HG02885 (cell line): ENCODE measurements around the gene TNS3.

Source experiments
- ATAC-seq: cut with Tn5 transposase; IDR thresholded peaks from one replicate; pipeline ENCODE4 v1.9.1; 2021; ENCODE audit warnings: mild to moderate bottlenecking; ENCODE audit not compliant: unreplicated experiment, poor library complexity

TNS3 gene

DNA sequence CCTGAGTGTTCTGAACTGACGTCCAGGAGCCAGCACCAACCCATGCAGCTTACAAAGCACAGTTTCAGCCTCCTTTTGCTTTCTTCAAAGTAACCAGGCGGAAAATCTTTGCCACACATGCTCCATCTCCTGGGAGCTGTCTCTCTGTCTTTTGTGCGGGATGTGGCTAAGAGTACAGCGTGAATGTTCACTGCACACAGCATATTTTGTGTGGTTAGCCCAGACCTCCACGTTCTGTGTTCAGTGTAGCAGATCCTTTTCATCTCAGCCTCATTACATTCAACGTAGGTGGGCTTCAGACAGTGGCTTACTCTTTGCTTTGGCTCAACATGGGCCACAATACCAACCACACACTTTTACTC is 200.8 kb downstream of the TNS3 start:
- no peak for ATAC-seq

DNA sequence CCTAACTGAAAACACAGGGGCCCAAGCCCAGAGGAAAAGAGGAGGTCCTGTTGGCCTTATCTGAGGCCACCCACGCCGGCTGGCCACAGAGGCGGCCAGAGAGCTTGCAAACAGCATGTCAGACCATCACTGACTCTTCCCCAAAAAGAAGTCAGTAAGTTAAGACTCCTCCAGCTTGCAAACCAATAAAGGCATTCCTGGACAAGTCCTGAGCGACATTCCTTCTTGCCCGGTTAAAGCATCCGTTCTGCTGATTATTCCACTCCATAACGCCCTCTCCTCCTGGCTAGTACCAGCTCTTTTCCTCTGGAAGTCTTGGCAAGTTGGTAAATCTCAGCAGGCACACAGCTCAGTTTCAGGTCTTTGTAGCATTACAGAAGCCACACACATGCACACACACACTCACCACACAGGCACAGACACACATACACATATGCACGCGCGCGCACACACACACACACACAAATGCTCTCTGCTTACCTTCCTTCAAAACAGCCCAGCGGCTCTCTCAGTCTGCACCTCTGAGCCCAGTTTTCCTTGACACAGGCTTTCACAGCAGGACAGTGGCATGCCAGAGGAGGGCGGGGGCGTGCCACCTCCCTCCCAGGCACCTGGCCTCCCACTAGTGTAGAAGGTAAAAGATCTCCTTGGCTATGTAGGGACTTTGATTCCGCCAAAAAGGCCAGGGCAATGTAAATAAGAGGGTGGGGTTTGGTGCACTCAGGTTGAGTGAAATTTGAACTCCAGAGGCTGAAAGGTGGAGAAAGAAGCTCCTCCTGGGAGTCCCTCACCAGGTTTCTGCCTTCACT is 201.4 kb downstream of the TNS3 start:
- no peak for ATAC-seq

DNA sequence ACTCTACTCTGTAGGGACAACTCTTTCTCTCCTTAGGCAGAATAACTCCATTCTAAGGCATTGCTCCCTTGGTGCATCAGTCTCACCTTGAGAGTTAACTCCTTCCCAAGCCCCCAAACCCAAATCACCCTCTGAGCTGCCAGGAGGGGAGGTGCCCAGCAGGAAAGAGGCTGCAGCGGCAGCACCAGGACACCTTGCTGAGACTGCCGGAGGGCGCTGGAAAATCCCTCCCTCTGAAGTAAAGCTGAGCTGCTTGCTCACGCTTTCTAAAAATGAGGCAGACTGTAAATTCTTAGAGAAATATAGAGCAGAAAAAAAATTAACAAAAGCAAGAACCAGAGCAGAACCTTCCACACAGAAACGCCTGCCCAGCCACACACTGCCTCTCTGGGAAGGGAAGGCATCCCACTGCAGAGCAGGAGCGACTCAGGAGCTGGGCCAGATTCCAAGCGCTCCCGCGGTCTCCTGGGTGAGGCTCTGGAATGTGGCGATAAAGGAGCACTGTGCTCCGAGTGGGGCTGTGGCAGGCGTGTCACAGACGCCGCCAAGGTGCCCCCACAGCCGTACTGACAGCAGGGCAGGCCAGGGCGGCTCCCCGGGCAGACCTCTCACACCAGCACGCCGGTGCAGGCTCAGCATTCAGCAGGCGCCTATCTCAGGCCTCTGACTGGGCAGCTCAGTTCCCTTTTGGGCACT is 202.1 kb downstream of the TNS3 start:
- ATAC-seq = no peak

DNA sequence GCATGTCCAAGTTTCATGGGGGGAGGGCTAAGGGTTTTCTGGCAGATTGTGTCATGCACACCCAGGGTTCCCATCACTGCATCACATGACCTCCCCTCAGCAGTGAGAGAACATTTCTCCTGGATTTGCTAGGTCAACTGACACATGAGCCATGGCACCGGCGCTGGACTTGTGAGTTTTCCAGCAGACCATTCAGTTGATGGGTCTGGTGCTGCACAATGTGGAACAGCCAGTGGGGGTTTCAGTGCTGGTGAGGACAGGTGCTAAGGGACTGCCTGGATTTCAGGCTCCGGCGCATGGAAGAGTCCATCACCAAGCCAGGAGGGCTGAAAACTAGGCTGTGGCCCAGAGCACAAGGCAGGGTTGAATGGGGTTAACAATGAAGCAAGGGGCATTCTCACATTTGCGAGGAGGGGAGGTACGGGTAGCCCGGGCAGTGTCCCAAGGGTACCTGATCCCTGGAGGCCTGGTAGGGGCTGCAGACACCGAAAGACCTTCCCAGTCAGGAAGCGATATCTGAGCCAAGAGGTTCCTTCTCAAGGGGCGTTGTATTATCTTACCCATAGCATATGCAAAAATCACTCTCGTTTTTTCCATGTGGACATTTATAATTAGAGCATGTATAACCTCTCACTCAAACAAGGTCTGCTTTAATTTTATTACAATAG is 203.0 kb downstream of the TNS3 start:
- ATAC-seq = no peak

DNA sequence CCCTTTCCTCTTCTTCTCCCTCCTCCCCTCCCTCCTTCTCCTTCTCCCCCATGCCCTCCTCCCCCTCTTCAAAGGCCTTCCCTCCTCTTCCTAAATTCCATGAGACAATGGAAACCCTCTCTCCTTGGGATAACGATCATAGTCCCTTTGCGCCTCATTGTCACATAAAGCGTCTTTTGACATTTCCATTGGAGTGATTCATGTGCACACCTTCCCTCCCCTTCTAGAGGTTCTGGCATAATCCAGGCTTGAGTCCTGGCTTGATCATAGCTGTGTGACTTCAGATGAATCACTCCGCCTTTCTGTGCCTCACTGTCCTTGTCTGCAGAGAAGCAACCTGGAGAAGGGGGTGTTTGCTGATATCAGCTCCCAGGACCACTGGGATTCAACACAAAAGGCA is 204.2 kb downstream of the TNS3 start:
- no peak for ATAC-seq

DNA sequence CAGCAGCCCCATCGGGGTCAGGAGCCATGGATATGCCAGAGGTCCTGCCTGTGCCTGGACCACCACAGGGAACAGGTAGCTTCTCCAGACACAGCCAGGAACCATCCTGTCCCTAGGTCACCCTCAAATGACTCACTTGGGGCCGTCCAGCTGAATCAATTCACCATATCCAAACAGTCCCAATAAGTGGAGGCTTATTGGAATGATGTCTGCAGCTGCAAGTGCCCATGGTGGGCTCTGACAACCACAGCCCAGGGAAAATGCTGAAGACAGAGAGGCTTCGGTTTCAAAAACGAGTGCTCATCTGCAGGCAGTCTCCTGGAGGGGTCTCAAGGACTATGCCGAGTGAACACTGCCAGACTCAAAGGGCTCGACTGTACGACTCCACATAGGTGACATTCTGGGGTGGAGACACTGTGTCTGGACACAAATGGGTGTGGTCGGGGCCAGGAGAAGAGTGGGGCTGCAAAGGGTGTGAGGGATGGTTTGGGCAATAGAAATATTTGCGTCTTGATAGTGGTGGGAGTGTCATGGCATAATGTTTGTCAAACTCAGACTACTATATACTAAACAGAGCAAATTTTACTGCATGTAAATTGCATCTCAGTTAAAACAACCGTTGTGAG is 204.8 kb downstream of the TNS3 start:
- no peak for ATAC-seq

DNA sequence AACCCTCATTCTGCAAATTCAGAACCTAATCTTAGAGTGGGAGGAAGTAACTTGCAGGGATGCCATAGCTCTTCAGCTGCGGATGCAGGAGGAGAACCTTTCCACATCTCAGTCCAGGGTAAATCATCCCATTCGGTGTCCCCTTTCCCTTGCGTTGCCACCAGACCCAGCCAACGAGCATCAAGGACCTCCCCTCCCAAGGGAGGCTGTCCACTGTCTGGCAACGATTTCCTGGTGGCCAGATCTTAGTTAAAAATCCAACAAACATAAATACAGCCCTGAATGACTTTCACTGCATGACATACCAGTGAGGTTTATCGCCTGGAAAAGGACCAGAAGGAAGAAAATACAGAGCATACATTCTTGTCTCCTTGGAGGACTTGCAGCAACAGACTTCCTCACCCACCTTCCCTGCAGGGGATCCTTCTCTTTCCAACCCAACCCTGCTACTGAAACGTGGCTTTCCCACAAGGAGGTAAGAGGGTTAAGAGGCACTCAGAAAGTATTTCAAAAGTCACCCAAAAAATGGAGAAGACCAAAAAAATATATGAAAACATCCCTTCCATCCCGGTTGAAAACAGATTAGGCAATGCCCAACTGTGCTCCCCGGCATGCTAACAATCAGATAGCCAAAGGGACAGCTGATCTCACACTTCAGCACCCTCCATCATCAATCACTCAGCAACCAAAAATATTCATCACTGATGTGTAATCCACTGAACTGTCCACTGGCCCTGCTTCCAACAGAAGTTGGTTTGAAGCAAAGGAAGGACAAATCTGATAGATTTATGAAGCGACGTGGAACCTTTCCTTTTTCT is 206.6 kb downstream of the TNS3 start:
- ATAC-seq = no peak

DNA sequence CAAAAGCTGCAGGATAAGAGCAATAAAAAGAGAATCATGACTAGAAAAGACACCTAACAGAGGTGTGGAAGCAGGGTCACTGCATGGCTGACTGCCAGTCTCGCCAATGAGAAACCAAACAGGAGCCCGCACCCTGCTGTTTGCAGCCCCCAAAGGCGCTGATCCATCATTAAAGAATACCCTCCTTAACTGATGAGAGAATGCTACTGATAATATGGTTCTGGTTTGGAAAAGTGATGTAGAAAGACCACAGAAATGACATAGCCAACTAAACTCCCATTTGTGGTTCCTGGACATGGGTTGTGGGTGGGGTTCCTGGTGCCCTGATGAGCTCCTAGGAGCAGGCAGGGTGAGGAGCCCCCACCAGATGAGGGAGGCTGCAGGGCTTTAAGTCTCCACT is 207.4 kb downstream of the TNS3 start:
- ATAC-seq = no peak

DNA sequence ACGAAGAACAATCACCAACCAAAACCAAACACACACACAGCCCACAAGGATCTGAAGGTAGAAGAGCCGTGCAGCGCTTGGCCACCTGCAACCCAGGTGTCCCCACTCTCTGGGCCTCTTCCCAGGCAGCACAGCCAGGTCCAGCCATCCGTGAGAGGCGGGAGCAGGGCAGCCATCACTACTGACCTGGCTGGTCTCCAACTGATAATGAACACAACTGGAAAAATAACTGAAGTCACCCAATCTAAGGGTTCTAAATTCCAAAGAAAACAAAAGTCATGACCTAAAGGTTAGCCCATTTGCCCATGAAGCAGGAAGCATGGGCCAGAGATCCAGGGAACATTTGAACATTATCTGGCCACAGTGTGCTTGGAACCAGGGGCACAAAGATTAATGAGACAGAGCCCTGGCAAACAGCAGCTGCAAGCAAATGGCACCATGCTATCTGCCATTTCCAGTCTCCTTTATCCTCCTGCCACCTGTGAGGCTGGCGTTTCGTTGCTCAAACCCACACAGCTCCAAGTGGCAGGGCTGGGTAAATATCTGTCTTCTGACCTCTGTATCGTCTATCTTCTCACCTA is 207.9 kb downstream of the TNS3 start:
- no peak for ATAC-seq

DNA sequence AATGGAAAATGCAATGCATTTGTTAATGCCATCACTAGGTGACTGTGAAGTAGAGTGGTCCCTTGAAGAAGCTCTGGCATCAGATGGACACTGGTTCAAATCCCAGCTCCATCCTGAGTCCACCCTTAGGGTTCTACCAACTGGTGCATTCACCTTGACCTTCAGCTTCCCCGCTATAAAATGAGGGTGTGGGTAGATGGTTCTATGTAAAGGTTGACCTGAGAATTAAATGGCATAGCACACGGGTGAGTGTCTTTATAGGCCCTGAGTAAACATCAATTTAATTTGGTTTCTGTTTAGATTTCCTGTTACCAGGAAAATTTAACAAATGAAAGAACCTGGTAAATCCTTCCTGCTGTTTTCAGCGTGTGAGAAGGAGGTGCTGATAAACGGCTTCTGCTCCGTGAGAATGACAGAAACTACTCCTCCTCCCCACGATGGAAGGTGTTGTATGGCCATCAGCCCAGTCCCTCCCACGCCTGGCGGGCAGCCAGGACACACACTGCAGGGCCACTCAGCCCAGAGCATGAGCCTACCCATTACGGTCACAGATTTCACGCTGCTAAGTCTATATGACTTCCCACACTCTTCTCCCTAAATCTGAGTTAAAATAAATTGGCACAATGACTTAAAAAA is 210.1 kb downstream of the TNS3 start:
- ATAC-seq = no peak

DNA sequence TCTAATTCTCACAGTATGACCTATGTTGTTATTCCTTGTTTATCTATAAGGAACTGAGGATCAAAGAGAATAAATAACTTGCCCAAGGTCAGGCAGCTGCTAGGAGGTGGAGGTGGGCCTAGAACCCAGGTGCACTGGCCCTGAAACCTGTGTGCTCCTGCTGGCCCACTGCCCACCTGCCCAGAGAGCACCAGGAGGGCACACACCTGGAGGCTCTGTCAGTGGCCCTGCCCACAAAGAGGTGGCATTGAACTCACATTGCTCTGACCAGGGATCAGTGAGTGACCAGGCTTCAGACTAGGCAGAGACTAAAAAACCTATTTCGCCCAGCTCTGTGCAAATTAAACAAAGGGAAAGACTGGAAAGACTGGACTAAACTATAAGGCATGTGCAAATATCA is 210.6 kb downstream of the TNS3 start:
- no peak for ATAC-seq

DNA sequence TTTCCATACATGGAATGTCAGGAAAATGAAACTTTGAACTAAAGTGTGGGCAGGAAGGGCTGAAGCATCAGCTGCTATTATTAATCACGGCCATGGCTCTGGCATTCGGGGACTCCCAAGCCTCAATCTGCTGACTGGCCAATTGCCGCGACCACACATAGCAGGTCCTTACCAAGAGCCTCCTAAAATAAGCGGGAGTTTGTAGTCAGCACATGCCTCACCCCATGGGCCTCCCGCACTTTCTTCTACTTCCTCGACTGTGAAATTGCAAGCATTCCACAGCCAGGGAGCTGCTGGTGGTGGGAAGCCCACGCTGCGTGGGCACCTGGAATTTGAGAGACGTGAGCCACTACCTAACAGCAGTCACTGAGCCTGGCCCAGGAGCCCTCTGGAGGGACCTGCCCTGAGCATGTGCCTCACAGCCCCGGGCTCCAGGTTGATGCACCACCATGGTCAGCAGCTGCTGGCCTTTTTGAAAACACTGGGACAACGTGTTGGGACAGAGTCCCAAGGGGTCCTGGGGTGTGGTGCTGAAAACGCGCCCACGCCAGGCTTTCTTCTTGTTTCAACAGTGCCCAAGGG is 211.4 kb downstream of the TNS3 start:
- no peak for ATAC-seq

DNA sequence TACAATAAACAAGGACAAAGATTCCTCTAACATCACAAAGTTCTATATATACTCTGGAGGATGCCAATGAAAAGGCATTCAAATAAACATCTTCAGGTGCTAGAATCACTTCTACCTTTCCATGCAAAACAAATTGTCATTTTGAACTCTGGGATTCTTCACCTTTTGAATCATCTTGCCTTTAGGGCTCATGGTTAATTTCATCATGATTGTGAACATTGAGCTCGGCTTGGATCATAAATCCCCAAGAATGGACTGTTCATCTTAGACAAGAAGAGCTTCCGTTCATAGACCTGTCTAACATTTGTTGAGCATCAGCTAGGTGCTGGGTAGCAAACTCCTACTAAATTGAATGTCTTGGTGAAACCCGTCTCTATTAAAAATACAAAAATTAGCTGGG is 212.2 kb downstream of the TNS3 start:
- ATAC-seq = no peak

DNA sequence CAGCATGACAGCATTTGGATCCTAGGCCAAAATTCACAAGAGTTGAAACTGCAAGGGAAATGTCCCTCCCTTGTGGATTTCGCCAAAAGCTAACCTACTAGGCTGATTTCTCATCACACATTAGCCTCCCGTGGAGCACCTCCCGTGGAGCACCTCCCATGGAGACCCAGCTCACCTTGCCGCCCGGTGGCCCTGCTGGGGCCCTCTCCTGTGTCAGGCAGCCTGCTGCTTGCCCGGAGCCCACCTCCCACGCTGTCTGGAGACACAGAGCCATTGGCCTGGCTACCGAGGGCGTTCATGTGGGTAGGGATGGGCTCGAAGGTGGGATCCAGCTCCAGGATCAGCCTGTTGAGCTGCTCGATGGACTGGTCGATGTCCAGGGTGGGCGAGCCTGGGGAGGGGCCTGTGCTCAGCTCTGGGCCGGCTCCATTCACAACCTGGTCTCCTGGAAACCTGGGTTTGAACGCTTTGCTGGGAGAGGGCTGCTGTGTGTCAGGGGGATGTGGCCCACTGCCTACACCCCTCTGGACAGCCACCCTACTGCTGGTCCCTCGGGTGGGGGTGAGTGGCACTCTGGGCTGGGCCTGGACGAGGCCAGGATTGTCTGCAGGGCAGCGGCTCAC is 213.6 kb downstream of the TNS3 start:
- no peak for ATAC-seq

DNA sequence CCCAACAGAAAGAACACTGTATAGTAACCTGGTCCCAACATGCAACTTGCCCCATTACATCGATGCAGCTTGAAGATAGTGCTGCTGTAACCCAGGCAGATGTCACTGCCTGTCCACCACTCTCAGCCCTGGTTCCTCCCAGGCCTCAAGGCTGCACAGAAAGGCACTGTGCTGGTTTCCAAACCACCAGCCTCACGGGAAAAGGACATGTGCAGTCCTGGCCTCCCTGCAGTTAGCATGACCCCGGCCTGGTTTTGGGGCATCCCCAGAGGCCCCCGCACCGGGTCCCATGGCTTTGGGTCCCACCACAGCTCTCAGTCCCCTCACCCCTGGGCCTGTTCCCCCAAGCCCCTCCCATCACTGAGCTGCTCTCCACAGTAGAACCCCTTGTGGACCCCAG is 214.5 kb downstream of the TNS3 start:
- no peak for ATAC-seq

DNA sequence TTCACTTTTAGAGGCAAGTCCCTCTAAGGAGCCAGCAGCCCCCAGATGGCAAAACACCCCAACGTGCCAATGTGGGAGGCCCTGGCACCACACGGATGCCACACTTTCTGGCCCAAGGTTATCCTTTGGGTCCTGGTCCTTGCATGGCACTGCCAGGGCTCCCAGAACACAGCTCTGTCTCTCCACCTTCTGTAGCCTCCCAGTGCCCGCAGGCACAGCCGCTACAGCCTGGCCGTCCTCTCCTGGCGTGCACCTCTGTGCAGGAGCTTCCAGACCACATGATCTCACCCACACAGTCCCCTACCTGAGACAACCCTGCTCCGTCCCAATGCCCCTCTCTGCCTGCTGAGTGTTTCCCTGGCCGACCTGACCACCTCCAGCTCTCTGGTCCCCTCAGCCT is 215.0 kb downstream of the TNS3 start:
- ATAC-seq = no peak

DNA sequence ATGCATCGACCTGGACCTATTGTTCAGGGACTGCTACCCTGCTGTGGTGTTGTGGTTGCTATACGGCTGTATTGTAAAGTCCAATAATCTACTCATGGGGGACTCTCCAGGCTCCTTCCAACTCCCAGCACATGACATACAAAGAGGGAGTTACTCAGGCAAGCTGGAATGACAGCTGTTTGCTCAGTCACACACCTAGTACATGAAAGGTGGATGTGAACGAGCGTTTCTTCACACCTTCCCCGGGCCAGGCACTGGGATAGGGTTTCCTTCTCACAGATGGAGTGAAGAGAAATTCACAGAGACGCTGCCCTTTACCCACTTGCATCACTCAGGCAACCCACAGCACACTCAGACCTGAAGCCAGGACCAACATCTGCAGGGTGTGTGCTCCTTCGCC is 215.7 kb downstream of the TNS3 start:
- ATAC-seq = no peak

DNA sequence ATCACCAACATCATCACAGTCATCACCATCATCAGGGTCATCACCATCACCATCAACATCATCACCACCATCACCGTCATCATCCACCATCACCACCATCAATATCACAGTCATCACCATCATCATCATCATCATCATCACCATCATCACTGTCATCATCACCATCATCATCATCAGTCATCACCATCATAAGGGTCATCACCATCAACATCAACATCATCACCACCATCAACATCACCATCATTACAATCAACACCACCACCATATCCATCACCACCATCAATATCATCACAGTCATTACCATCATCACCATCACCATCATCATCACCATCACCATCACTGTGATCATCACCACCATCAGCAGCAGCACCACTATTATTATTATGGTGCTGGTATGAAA is 218.9 kb downstream of the TNS3 start:
- ATAC-seq = no peak

DNA sequence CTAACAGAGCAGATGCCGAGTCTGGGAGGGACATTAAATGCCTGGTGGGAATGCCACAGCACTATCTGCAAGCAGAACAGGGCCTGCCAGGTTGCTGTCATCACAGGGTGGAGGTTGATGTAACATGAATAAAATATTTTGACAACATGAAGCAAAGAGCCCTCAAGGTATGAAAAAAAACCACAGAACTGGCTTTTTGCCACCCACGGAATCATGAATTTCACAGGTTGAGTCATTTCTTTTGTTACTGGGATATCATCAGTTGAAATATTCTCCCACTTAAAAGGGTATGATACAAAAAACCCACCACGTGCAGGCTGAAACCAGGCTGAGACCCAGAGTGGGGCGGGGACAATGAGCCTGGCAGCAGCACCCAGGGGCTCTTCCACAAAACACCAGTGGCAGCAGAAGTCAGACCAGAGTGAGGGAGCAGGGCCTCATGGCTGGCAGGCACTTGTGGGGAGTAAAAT is 220.1 kb downstream of the TNS3 start:
- ATAC-seq = no peak
